Measurements from ENCODE around the gene SELPLG. TPM values are rescaled to one million over a fixed set of nuclear protein-coding genes. Genes with fewer than 3 reads are reported as not detected.

SELPLG gene
- total RNA-seq, 2 donors from 2014 or later, result 2.6 to 5.3 TPM

- TF ChIP-seq CTCF (IDR thresholded peaks at IDR 0.05), result no peak
- no peak for TF ChIP-seq POLR2AphosphoS5 (IDR thresholded peaks at IDR 0.05)
- Histone ChIP-seq H3K4me3 (no peak overlapping the region), H3K4me1 (replicated peaks) (no peaks in the 10 kb centered on the region), H3K36me3 (no peaks in the 10 kb centered on the region), H3K27ac (no peak overlapping the region), H3K27me3 (replicated peaks; ENCODE audit: insufficient read depth) (no peaks in the 10 kb centered on the region), H3K9me3 (no peaks in the 10 kb centered on the region)
- DNase-seq (ENCODE audit: low spot score), result no peak
- intact Hi-C loops (cut with DNase I), result no loop called here
- 72% methylated on average over 3 of the region's 3 CpGs for WGBS
Measured at GRCh38 chr12:108584456-108585065, 49.1 kb downstream of the SELPLG start.

DNA sequence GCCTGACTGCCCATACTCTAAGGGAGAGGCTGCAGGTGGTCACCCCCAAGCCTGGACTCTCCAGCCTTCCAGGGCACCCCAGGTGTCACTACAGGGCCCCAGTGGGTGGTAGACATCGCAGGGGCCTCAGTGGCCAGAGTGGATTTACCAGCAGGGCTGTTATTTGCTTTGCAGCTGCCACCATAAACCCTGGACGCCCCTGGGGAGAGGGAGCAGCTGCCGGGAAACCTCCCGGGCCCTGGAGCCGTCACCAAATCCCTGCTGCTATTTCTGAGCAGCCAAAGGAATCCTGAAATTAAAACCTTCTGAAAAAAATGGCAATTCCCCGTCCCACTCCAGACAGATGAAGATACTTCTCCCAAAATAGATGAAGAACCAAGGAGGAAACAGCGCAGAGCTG is 49.7 kb downstream of the SELPLG start:
- Histone ChIP-seq H3K36me3 (no peaks in the 10 kb centered on the region), H3K4me3 (no peak overlapping the region), H3K27ac (no peak overlapping the region), H3K4me1 (replicated peaks) (no peaks in the 10 kb centered on the region), H3K27me3 (replicated peaks; ENCODE audit: insufficient read depth) (no peaks in the 10 kb centered on the region), H3K9me3 (no peaks in the 10 kb centered on the region)
- intact Hi-C loops (cut with DNase I), result no loop called here
- DNase-seq (ENCODE audit: low spot score), result no peak
- no peak for TF ChIP-seq POLR2A (IDR thresholded peaks at IDR 0.05)
- TF ChIP-seq CTCF (IDR thresholded peaks at IDR 0.05), result no peak
- no peak for TF ChIP-seq POLR2AphosphoS5 (IDR thresholded peaks at IDR 0.05)
- 46% methylated on average over 6 of the region's 7 CpGs for WGBS

GRCh38 chr12:108582978-108583770 is 50.5 kb downstream of the SELPLG start:
- Histone ChIP-seq H3K27ac (no peak overlapping the region), H3K4me3 (no peak overlapping the region), H3K4me1 (replicated peaks) (no peaks in the 10 kb centered on the region), H3K36me3 (no peaks in the 10 kb centered on the region), H3K9me3 (no peaks in the 10 kb centered on the region), H3K27me3 (replicated peaks; ENCODE audit: insufficient read depth) (no peaks in the 10 kb centered on the region)
- intact Hi-C loops (cut with DNase I), result no loop called here
- WGBS, result 83% methylated on average over 10 of the region's 10 CpGs
- TF ChIP-seq POLR2AphosphoS5 (IDR thresholded peaks at IDR 0.05) (no peak), POLR2A (IDR thresholded peaks at IDR 0.05) (no peak)
- DNase-seq (ENCODE audit: low spot score), result no peak

GRCh38 chr12:108582509-108582908 is 51.2 kb downstream of the SELPLG start:
- no peak overlapping the region for H3K4me3 ChIP-seq
- WGBS, result 85% methylated on average over 9 of the region's 9 CpGs
- H3K36me3 ChIP-seq, result no peaks in the 10 kb centered on the region
- no peak overlapping the region for H3K27ac ChIP-seq
- DNase-seq (ENCODE audit: low spot score), result no peak
- no peaks in the 10 kb centered on the region for H3K27me3 ChIP-seq (replicated peaks; ENCODE audit: insufficient read depth)
- TF ChIP-seq CTCF (IDR thresholded peaks at IDR 0.05), result no peak
- TF ChIP-seq POLR2AphosphoS5 (IDR thresholded peaks at IDR 0.05), result no peak
- TF ChIP-seq POLR2A (IDR thresholded peaks at IDR 0.05), result no peak
- no peaks in the 10 kb centered on the region for H3K4me1 ChIP-seq (replicated peaks)
- no peaks in the 10 kb centered on the region for H3K9me3 ChIP-seq
- intact Hi-C loops (cut with DNase I), result no loop called here

- TF ChIP-seq POLR2A (IDR thresholded peaks at IDR 0.05) (no peak), CTCF (IDR thresholded peaks at IDR 0.05) (no peak), POLR2AphosphoS5 (IDR thresholded peaks at IDR 0.05) (no peak)
- Histone ChIP-seq H3K9me3 (no peaks in the 10 kb centered on the region), H3K27me3 (replicated peaks; ENCODE audit: insufficient read depth) (no peaks in the 10 kb centered on the region), H3K4me1 (replicated peaks) (no peaks in the 10 kb centered on the region), H3K4me3 (no peak overlapping the region), H3K36me3 (no peaks in the 10 kb centered on the region), H3K27ac (no peak overlapping the region)
- intact Hi-C loops (cut with DNase I), result no loop called here
- DNase-seq (ENCODE audit: low spot score), result no peak
- WGBS, result 78% methylated on average over 28 of the region's 33 CpGs
Measured at GRCh38 chr12:108581311-108582227, 52.1 kb downstream of the SELPLG start.

Data from prostate gland (tissue), 2 donors.